Activated naive CD8-positive, alpha-beta T cell treated with anti-CD3 and anti-CD28 coated beads, Interleukin-2, amount 10 ng/mL, durations not matched to agents 7 days and 5 days (primary cell): ENCODE data around the gene MKNK1. TPM values are rescaled to one million over a fixed set of nuclear protein-coding genes. Genes with fewer than 3 reads are reported as not detected.

Experiments
- ATAC-seq: fragments of 150-1000 bp; cut with Tn5 transposase; one replicate; pipeline ENCODE4 v1.10.0; 2021; ENCODE audit warnings: low read depth, moderate library complexity
- POLR2A ChIA-PET: fragments of 350-600 bp; sonication (Branson Sonifier 250); formaldehyde crosslinking; loops from one replicate; lab custom pipeline; 2021; ENCODE audit warnings: antibody characterized with exemption; lab: Charles Lee
- DNase-seq: peaks from one replicate; pipeline ENCODE4 v3.0.0; 2021
- H3K27ac Mint-ChIP-seq: one replicate; pipeline ENCODE4 v1.8.0; 2022; ENCODE audit warnings: mild to moderate bottlenecking, mixed read lengths
- H3K27me3 Mint-ChIP-seq: one replicate; pipeline ENCODE4 v1.8.0; 2022; ENCODE audit warnings: mild to moderate bottlenecking, moderate library complexity, mixed read lengths
- H3K36me3 Mint-ChIP-seq: one replicate; pipeline ENCODE4 v1.8.0; 2021; ENCODE audit warnings: mild to moderate bottlenecking, mixed read lengths
- H3K4me1 Mint-ChIP-seq: one replicate; pipeline ENCODE4 v1.8.0; 2021; ENCODE audit warnings: mixed read lengths
- H3K4me3 Mint-ChIP-seq: one replicate; pipeline ENCODE4 v1.8.0; 2022; ENCODE audit warnings: mild to moderate bottlenecking, moderate library complexity, mixed read lengths
- H3K9me3 Mint-ChIP-seq: one replicate; pipeline ENCODE4 v1.8.0; 2021; ENCODE audit warnings: mixed read lengths
- total RNA-seq, 2 experiments: library from RNA; stranded (reverse); gene quantifications; one replicate each; pipeline ENCODE4 v1.2.3, GENCODE V29; 2021

Gene MKNK1
- total RNA-seq, 2 experiments from 2014 or later: 65.4 to 70.2 TPM

DNA sequence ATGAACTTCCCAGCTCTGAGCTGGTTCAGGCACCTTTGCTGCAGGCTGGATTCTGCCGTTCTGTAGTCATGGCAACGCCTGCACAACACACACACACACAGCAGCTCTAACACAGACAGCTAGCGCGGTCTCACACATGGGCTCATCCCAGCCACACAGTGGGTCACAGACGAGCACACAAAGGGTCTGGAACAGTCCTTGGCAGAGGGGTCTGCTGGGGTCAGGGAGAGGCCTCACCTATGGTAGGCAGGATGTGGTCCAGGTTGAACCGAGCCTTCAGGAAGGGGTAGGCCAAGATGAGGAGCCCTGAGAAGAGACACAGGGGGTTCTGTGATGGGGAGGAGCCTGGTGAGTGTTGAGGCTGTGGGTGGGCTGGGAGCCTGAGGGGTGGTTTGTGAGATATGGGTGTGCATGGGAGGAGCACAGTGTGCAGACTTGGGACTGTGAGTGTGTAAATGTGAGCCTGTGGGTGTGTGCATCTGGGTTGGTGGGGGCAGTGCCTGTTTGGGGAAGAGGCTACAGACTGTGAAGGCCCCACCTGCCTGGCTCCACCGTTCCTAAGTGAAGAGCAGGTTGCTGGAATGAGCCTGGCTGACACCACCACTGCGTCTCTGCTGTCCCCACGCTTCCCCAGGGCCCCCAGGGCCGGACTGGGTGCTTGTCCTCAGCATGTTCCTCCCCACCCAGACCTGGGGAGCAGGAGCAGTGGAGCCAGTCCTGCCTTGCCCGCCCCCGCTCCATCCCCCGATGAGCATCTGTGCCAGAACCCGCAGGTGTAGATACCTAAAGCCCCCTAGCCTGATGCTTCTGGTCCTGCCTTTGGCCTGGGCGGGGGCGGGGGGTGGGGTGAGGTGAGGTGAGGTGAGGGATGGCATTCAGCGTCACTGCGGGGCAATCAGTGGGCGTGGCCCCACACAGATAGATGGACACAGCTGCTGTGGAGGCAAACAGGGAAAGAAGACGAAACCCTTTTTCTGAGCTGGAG lies 54.1 kb downstream of the MKNK1 start:
- Mint-ChIP-seq H3K4me3 (peak overlapping the region; percentile 48), H3K9me3 (no peaks in the 10 kb centered on the region), H3K27ac (peak overlapping the region; percentile 77), H3K27me3 (peaks cover 19% of the 10 kb centered on the region), H3K36me3 (no peaks in the 10 kb centered on the region), H3K4me1 (peaks cover 20% of the 10 kb centered on the region)
- POLR2A ChIA-PET: interaction anchor here (0.6 to 4.4 kb wide), 5 partner anchors 17 to 118 kb away, joined by 3 to 22 read pairs (median 4); partner anchors contain the start of gene MKNK1
- ATAC-seq: peak; percentile 87
- DNase-seq: peak; percentile 73

DNA sequence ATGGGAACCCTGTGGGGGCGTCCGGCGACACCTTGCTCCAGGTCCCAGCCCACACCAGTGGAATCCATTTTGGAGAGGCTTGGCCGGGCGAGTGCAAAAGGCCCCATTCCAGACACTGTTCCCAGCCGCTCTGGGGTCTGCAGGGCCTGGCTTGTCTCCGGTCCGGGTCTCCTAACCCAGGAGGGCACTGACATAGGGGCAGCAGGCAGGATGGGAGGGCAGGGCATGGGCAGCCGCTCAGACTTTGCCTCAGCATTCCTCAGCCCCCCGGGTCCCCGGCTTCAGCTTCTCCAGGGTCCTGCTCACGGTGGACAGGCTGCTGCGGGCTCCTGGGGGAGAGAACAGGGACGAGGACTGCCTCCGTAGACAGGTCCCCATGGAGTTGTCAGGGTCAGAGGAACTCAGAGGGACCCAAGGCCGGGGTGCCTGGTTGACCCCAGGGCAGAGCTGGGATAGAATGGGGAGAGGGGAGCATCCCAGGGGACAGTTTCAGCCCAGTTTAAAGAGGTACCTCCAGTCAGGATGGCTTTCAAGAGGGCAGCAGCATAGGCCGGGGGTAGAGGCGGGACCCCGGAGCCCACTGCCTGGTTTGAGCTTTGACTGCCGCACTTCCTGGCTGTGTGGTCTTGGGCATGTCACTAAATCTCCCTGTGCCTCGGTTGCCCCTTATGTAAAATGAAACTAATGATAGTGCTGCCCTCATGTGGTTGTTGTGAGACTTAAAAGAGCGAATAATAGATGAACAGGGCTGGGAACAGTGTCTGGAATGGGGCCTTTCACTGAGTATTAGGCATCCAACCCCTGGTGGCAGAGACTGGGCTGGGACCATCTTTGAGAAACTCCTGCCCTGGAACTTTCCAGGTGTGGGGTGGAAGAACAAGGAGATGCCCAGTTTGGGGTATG lies 56.3 kb downstream of the MKNK1 start:
- POLR2A ChIA-PET: interaction anchor here (4.4 kb wide), 1 partner anchor 56 kb away, joined by 22 read pairs; the partner anchor contains the start of gene MKNK1
- peaks cover 22% of the 10 kb centered on the region for H3K4me1 Mint-ChIP-seq
- no peaks in the 10 kb centered on the region for H3K9me3 Mint-ChIP-seq
- peaks cover 38% of the 10 kb centered on the region for H3K27me3 Mint-ChIP-seq
- no peak for DNase-seq
- no peak overlapping the region for H3K27ac Mint-ChIP-seq
- no peak overlapping the region for H3K4me3 Mint-ChIP-seq
- no peak for ATAC-seq
- H3K36me3 Mint-ChIP-seq: no peaks in the 10 kb centered on the region

DNA sequence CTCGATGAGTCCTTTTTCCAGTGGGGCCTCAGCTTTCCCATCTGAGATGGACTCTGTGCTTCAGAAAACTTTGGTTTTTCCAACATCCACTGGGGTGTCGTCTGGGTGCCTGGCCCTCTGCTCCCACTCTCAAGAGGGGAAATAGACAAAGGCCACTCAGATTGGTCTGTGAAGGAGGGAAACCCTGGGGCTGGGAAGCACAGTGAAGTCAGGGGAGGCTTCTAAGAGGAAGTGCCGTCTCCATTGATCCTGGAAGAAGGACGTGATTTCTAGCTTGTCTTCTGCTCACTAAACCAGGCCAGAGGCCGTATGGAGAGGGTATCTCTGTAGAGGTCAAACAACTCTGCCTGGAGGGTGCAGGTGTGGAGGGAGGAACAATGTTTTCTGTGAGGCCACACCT lies 57.9 kb downstream of the MKNK1 start:
- Mint-ChIP-seq H3K4me3 (no peak overlapping the region), H3K4me1 (peaks cover 22% of the 10 kb centered on the region), H3K36me3 (no peaks in the 10 kb centered on the region), H3K27me3 (peaks cover 47% of the 10 kb centered on the region), H3K9me3 (no peaks in the 10 kb centered on the region), H3K27ac (no peak overlapping the region)
- POLR2A ChIA-PET: interaction anchor here (1.6 kb wide), 1 partner anchor 11 kb away, joined by 3 read pairs; a partner anchor contains a TSS
- no peak for ATAC-seq
- DNase-seq: no peak

GRCh38 chr1:46545784-46546183 lies 58.3 kb downstream of the MKNK1 start:
- no peak overlapping the region for H3K27ac Mint-ChIP-seq
- H3K4me3 Mint-ChIP-seq: no peak overlapping the region
- DNase-seq (no peak), ATAC-seq (no peak)
- H3K36me3 Mint-ChIP-seq: no peaks in the 10 kb centered on the region
- H3K4me1 Mint-ChIP-seq: peaks cover 22% of the 10 kb centered on the region
- POLR2A ChIA-PET: interaction anchor here (1.0 to 1.6 kb wide), 2 partner anchors 11 to 122 kb away, joined by 3 to 4 read pairs; a partner anchor contains a TSS
- H3K9me3 Mint-ChIP-seq: no peaks in the 10 kb centered on the region
- H3K27me3 Mint-ChIP-seq: peaks cover 47% of the 10 kb centered on the region

- no peak overlapping the region for H3K27ac Mint-ChIP-seq
- DNase-seq: no peak
- peaks cover 18% of the 10 kb centered on the region for H3K4me1 Mint-ChIP-seq
- no peak for ATAC-seq
- peaks cover 49% of the 10 kb centered on the region for H3K27me3 Mint-ChIP-seq
- H3K4me3 Mint-ChIP-seq: no peak overlapping the region
- H3K36me3 Mint-ChIP-seq: no peaks in the 10 kb centered on the region
- H3K9me3 Mint-ChIP-seq: no peaks in the 10 kb centered on the region
- POLR2A ChIA-PET: interaction anchor here (1.0 to 1.6 kb wide), 2 partner anchors 10 to 123 kb away, joined by 3 to 4 read pairs; a partner anchor contains a TSS
These were observed 59.4 kb downstream of the MKNK1 start for GRCh38 chr1:46544561-46545240.

DNA sequence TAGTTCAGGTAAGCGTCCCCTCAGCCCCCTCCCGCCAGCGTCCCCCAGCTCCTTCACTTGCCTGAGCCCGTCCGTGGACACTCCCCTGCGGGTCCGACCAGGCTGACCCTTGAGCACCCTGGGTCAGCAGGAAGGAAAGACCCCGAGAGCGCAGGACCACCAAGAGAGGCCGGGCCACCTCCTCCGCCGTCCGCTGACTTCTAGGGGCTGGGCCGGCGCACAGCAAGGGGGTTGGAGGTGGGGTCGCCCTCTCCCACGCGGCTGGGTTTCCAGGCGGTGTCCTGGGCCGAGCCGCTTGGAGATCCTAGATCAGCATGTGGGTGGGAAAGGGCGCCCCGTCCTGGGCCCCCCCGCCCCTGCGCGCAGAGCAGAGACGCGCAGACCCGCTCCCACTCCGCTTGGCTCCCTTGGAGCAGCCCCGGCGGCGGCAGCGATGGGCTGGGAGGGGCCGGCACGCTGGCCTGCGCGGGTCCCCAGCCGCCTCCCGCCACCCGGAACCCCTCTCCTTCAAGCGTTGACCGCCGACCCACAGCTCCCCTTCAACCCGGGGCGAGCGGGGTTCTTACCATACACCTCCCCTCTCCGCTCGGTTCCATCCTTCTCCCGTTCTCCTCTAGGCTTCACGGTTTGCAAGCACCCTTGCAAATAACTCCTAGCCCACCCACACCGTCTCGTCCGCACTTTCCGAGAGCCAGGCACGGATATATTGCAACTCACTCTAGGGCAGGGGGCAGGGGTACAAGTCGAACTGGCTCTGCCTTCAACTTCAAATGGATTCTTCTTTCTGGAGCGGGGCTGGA lies 60.1 kb downstream of the MKNK1 start:
- no peaks in the 10 kb centered on the region for H3K36me3 Mint-ChIP-seq
- no peak overlapping the region for H3K27ac Mint-ChIP-seq
- peaks cover 49% of the 10 kb centered on the region for H3K27me3 Mint-ChIP-seq
- DNase-seq (no peak), ATAC-seq (no peak)
- no peak overlapping the region for H3K4me3 Mint-ChIP-seq
- no peaks in the 10 kb centered on the region for H3K9me3 Mint-ChIP-seq
- H3K4me1 Mint-ChIP-seq: peaks cover 13% of the 10 kb centered on the region
- POLR2A ChIA-PET: no interaction called here

DNA sequence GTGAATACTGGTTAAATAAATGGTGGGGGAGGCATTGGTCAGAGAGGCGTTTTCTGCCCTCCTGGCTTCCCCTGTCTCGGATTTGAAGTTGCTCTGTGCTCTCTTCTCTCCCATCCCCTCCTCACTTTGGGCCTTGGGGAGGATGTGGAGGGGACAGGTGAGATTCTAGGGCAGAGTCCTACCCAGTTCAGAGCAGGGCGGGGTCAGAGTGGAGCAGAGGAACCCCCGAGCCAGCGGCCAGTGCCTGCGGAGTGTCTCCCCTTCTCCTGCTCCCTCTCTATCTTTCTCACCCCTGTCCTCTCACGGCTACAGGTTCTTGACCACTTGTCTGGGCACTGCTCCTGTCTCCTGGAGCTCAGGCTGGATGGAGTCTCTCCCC lies 60.7 kb downstream of the MKNK1 start:
- ATAC-seq (no peak), DNase-seq (no peak)
- no peaks in the 10 kb centered on the region for H3K36me3 Mint-ChIP-seq
- H3K9me3 Mint-ChIP-seq: no peaks in the 10 kb centered on the region
- no peak overlapping the region for H3K27ac Mint-ChIP-seq
- POLR2A ChIA-PET: no interaction called here
- peaks cover 53% of the 10 kb centered on the region for H3K27me3 Mint-ChIP-seq
- peaks cover 13% of the 10 kb centered on the region for H3K4me1 Mint-ChIP-seq
- no peak overlapping the region for H3K4me3 Mint-ChIP-seq

- POLR2A ChIA-PET: interaction anchor here (0.5 kb wide), 1 partner anchor 73 kb away, joined by 3 read pairs; no protein-coding TSS in a partner anchor
- Mint-ChIP-seq H3K27me3 (peaks cover 56% of the 10 kb centered on the region), H3K9me3 (no peaks in the 10 kb centered on the region), H3K4me3 (no peak overlapping the region), H3K36me3 (no peaks in the 10 kb centered on the region), H3K27ac (no peak overlapping the region), H3K4me1 (peaks cover 2% of the 10 kb centered on the region)
- DNase-seq (no peak), ATAC-seq (no peak)
These were observed 64.1 kb downstream of the MKNK1 start for GRCh38 chr1:46539972-46540371.

DNA sequence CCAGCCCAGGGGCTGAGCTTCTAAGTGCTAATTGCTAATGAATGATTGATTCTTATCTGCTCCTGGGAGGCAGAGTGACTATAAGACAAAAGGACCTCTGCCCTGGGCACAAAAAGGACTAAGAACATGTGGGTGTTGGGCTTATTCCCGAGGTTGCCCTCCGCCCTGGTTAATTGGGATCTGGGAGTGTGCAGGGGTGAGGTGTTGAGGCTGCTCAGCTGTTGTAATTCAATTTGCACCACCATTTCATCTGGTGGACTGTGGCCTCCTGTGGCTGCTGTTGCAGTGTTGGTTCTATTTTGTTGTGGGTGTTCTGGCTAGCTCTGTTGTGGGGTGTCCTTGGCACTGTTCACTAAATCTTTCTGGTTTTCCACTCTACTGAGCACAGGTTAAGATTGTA lies 65.9 kb downstream of the MKNK1 start:
- no peak overlapping the region for H3K27ac Mint-ChIP-seq
- no peaks in the 10 kb centered on the region for H3K36me3 Mint-ChIP-seq
- peaks cover 4% of the 10 kb centered on the region for H3K4me1 Mint-ChIP-seq
- POLR2A ChIA-PET: no interaction called here
- no peak overlapping the region for H3K4me3 Mint-ChIP-seq
- ATAC-seq (no peak), DNase-seq (no peak)
- H3K9me3 Mint-ChIP-seq: no peaks in the 10 kb centered on the region
- peaks cover 53% of the 10 kb centered on the region for H3K27me3 Mint-ChIP-seq

DNA sequence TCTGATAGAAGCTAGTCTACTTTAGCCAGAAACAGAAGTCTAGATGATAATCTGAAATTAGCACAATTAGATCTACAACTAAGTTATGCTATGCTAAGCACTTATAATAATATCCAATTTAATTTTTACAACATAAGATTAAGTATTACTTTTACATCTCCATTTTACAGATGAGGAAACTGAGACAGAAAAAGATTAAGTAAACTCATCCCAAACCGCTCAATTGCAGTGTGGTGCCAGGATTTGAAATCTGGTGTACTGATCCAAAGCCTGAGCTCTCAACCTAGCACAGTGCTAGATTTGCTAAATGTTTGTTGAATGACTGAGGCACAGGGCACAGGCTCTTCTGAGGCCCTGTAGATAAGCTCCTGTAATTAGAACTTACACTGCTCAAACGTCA lies 66.4 kb downstream of the MKNK1 start:
- no peak overlapping the region for H3K27ac Mint-ChIP-seq
- H3K4me3 Mint-ChIP-seq: no peak overlapping the region
- peaks cover 4% of the 10 kb centered on the region for H3K4me1 Mint-ChIP-seq
- DNase-seq (no peak), ATAC-seq (no peak)
- no peaks in the 10 kb centered on the region for H3K9me3 Mint-ChIP-seq
- POLR2A ChIA-PET: no interaction called here
- H3K36me3 Mint-ChIP-seq: no peaks in the 10 kb centered on the region
- peaks cover 50% of the 10 kb centered on the region for H3K27me3 Mint-ChIP-seq

- Mint-ChIP-seq H3K27me3 (peaks cover 42% of the 10 kb centered on the region), H3K4me3 (no peak overlapping the region), H3K36me3 (no peaks in the 10 kb centered on the region), H3K9me3 (no peaks in the 10 kb centered on the region), H3K27ac (no peak overlapping the region), H3K4me1 (peaks cover 4% of the 10 kb centered on the region)
- DNase-seq (no peak), ATAC-seq (no peak)
- POLR2A ChIA-PET: no interaction called here
These were observed 67.5 kb downstream of the MKNK1 start for GRCh38 chr1:46536527-46536926.

- ATAC-seq: no peak
- no peak for DNase-seq
- H3K36me3 Mint-ChIP-seq: no peaks in the 10 kb centered on the region
- POLR2A ChIA-PET: interaction anchor here (1.1 kb wide), 1 partner anchor 10 kb away, joined by 3 read pairs; no protein-coding TSS in a partner anchor
- H3K27me3 Mint-ChIP-seq: peaks cover 42% of the 10 kb centered on the region
- no peaks in the 10 kb centered on the region for H3K9me3 Mint-ChIP-seq
- H3K27ac Mint-ChIP-seq: no peak overlapping the region
- no peak overlapping the region for H3K4me3 Mint-ChIP-seq
- H3K4me1 Mint-ChIP-seq: peaks cover 4% of the 10 kb centered on the region
These were observed 69.0 kb downstream of the MKNK1 start for GRCh38 chr1:46535063-46535462.
